Spleen (tissue), 11 donors: ENCODE data around the gene DNAJC16. TPM values are rescaled to one million over a fixed set of nuclear protein-coding genes. Genes with fewer than 3 reads are reported as not detected.

Experiments
- DNase-seq: peaks from one replicate; pipeline ENCODE4 v3.0.0-alpha.2; 2020
- H3K27ac ChIP-seq, 8 donors: fragments of 200-600 bp; sonication (generic) in 7 of 8; 1 replicate in 4 of 8; 2 replicates in 4 of 8; pipeline versions ENCODE4 v1.5.0 to v1.8.0; 2016 to 2021; ENCODE audit warnings: inconsistent platforms in 4 of 8, mild to moderate bottlenecking in 4 of 8, moderate library complexity in 1 of 8
- H3K27me3 ChIP-seq, 7 donors: fragments of 200-600 bp; sonication (generic) in 6 of 7; replicated peaks in 1 of 7; 1 replicate in 4 of 7; 2 replicates in 3 of 7; pipeline versions ENCODE4 v1.5.0 to v1.8.0; 2016 to 2021; ENCODE audit warnings: inconsistent platforms in 3 of 7, mild to moderate bottlenecking in 1 of 7
- H3K36me3 ChIP-seq, 6 donors: fragments of 200-600 bp; sonication (generic) in 5 of 6; 1 replicate in 4 of 6; 2 replicates in 2 of 6; pipeline versions ENCODE4 v1.5.0 to v1.8.0; 2016 to 2021; ENCODE audit warnings: inconsistent platforms in 2 of 6
- H3K4me1 ChIP-seq, 6 donors: fragments of 200-600 bp; sonication (generic) in 5 of 6; 1 replicate in 3 of 6; 2 replicates in 3 of 6; pipeline versions ENCODE4 v1.5.0 to v1.8.0; 2016 to 2021; ENCODE audit warnings: inconsistent platforms in 3 of 6
- H3K4me3 ChIP-seq, 8 donors: fragments of 200-600 bp; sonication (generic) in 7 of 8; 1 replicate in 4 of 8; 2 replicates in 4 of 8; pipeline versions ENCODE4 v1.5.0 to v1.8.0; 2016 to 2021; ENCODE audit warnings: inconsistent platforms in 4 of 8, mild to moderate bottlenecking in 4 of 8, moderate library complexity in 2 of 8
- H3K9me3 ChIP-seq, 8 donors: fragments of 200-600 bp; sonication (generic) in 7 of 8; 1 replicate in 4 of 8; 2 replicates in 4 of 8; pipeline versions ENCODE4 v1.5.0 to v1.8.0; 2016 to 2021; ENCODE audit warnings: inconsistent platforms in 4 of 8
- CTCF ChIP-seq, 11 experiments: fragments of 200-600 bp in 7 of 11; fragments of 450-650 bp in 4 of 11; sonication (generic) in 4 of 11; IDR thresholded peaks in 8 of 11; conservative IDR thresholded peaks in 3 of 11; 1 replicate in 7 of 11; 2 replicates in 4 of 11; pipeline versions ENCODE4 v1.4.0 to v1.8.0; 2016 to 2021; ENCODE audit warnings: antibody characterized with exemption in 11 of 11, inconsistent platforms in 4 of 11, mild to moderate bottlenecking in 1 of 11
- POLR2A ChIP-seq, 3 donors: fragments of 450-650 bp; IDR thresholded peaks; one replicate each; pipeline ENCODE4 v1.5.1; 2017; ENCODE audit warnings: antibody characterized with exemption in 3 of 3, mild to moderate bottlenecking in 1 of 3
- POLR2AphosphoS5 ChIP-seq, 3 donors: sonication (generic); formaldehyde crosslinking; IDR thresholded peaks; one replicate each; pipeline ENCODE4 v1.5.1; 2017; ENCODE audit warnings: antibody characterized with exemption in 3 of 3
- whole genome bisulfite sequencing, 5 donors: extraction: QIAGEN DNeasy Blood & Tissue Kit in 3 of 5; methylation state at CpG; one replicate each; pipeline versions ENCODE4 v1.1.5 to v1.1.7; 2013 to 2018; 5-methylcytosine and 5-hydroxymethylcytosine counted together
- intact Hi-C: fragments of 100-400 bp; cut with DNase I; formaldehyde crosslinking; loops from one replicate; pipeline ENCODE4 v1.15.0; 2023; ENCODE audit warnings: low total_unique reads
- polyA plus RNA-seq, 3 donors: library from polyadenylated mRNA; stranded (reverse); fragments of 200-250 nt; gene quantifications; one replicate each; pipeline ENCODE4 v1.2.1, GENCODE V29; 2013
- total RNA-seq, 7 donors: library from RNA; depleted of rRNA in 3 of 7; stranded (reverse); fragments of >200 nt in 3 of 7; fragmentation: NEBNext Ultra II Directional in 4 of 7; extraction: Animal tissue kit (Norgen Biotek cat#: 25700) in 4 of 7; gene quantifications; one replicate each; pipeline versions ENCODE4 v1.1.0 to v1.2.1, GENCODE V29; 2016 to 2021
- donor health status: healthy with polysubstance abuse.
- donor health status: DM: no; HTN: no; CAD: no; lungs with moderate emphysema.
- donor health status: DM: no; HTN: no; CAD: no.
- donor health status: Bipolar disorder and iron deficiency.
- donor health status: healthy.
- donor health status: DM: no; HTN: no; CAD: no.
- donor health status: DM: yes; HTN: yes; CAD: no.

The DNAJC16 gene
- total and polyA plus RNA-seq, 10 donors = 3.7 to 23.0 (median 18.0) TPM

GRCh38 chr1:15543589-15544568 lies 17.2 kb downstream of the DNAJC16 start:
- no peak overlapping the region for H3K4me3 ChIP-seq
- WGBS, 5 donors = 90 to 95% (median 94%) methylated on average over 12 of the region's 12 CpGs
- DNase-seq = no peak
- TF ChIP-seq CTCF (IDR thresholded peaks at IDR 0.05 in 8 of 11, conservative IDR thresholded peaks at IDR 0.05 in 3 of 11) (no peak), POLR2A (IDR thresholded peaks at IDR 0.05) (no peak), POLR2AphosphoS5 (IDR thresholded peaks at IDR 0.05) (no peak)
- H3K36me3 ChIP-seq = peaks cover 0 to 100% (median 65%) of the 10 kb centered on the region in 6 donors
- H3K27me3 ChIP-seq = no peaks in the 10 kb centered on the region
- H3K9me3 ChIP-seq = no peaks in the 10 kb centered on the region
- intact Hi-C loops = no loop called here
- no peaks in the 10 kb centered on the region for H3K4me1 ChIP-seq
- no peak overlapping the region for H3K27ac ChIP-seq

GRCh38 chr1:15546641-15547040 lies 20.0 kb downstream of the DNAJC16 start:
- H3K9me3 ChIP-seq = no peaks in the 10 kb centered on the region
- H3K27me3 ChIP-seq = no peaks in the 10 kb centered on the region
- H3K4me3 ChIP-seq = no peak overlapping the region
- H3K36me3 ChIP-seq = peaks cover 0 to 100% (median 66%) of the 10 kb centered on the region in 6 donors
- no peaks in the 10 kb centered on the region for H3K4me1 ChIP-seq
- no peak for TF ChIP-seq POLR2A (IDR thresholded peaks at IDR 0.05)
- TF ChIP-seq CTCF (IDR thresholded peaks at IDR 0.05 in 8 of 11, conservative IDR thresholded peaks at IDR 0.05 in 3 of 11) = no peak
- TF ChIP-seq POLR2AphosphoS5 (IDR thresholded peaks at IDR 0.05) = no peak
- intact Hi-C loops = no loop called here
- WGBS, 5 donors = 92 to 98% (median 92%) methylated on average over 2 of the region's 2 CpGs
- no peak overlapping the region for H3K27ac ChIP-seq
- no peak for DNase-seq

GRCh38 chr1:15550573-15550972 lies 23.9 kb downstream of the DNAJC16 start:
- WGBS, 5 donors = 89 to 96% (median 93%) methylated on average over 6 of the region's 6 CpGs
- intact Hi-C loops = no loop called here

More at GRCh38 chr1:15550573-15550972, 23.9 kb downstream of the DNAJC16 start:
- no peak overlapping the region for H3K27ac ChIP-seq
- H3K9me3 ChIP-seq = no peaks in the 10 kb centered on the region
- no peaks in the 10 kb centered on the region for H3K4me1 ChIP-seq
- TF ChIP-seq POLR2A (IDR thresholded peaks at IDR 0.05) (no peak), POLR2AphosphoS5 (IDR thresholded peaks at IDR 0.05) (no peak), CTCF (IDR thresholded peaks at IDR 0.05 in 8 of 11, conservative IDR thresholded peaks at IDR 0.05 in 3 of 11) (no peak)
- no peaks in the 10 kb centered on the region for H3K27me3 ChIP-seq
- DNase-seq = no peak
- no peak overlapping the region for H3K4me3 ChIP-seq
- H3K36me3 ChIP-seq = peaks cover 0 to 97% (median 45%) of the 10 kb centered on the region in 6 donors
